ENCODE data around the gene OSBPL8. TPM values are rescaled to one million over a fixed set of nuclear protein-coding genes. Genes with fewer than 3 reads are reported as not detected.

Gene OSBPL8
- total and polyA plus RNA-seq, 2 of the 8 experiments (the other 6 are each of a cell fraction or from before 2014, with no cell fraction given) = 10.9 to 81.1 TPM

DNA sequence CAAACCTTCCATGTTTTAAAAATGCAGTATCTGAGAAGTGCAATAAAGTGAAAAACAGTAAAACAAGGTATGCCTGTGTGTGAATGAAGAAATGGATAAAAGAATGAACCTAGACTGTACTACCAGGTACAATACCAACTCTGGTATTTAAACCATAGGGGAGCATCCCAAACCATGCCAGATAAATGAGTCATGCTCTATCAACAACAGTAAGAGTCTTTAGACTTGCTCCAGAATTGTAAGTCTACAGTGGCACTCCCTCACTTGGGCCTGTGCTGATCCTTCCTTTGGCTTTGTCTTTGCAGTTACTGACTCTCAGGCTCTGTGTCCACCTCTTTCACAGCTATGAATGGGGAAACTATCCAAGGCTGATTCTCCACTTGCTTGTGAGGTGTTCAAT lies 249.5 kb downstream of the OSBPL8 start:
- Histone ChIP-seq H3K4ac (replicated peaks; ENCODE audit: insufficient read length, low read depth, low read length) (no peak overlapping the region), H3K27me3 (replicated peaks in 1 of 4; ENCODE audit: control insufficient read depth in 3 of 4, extremely low read depth in 1 of 4, insufficient read depth in 3 of 4, low read length in 3 of 4) (no peaks in the 10 kb centered on the region; a peak in 1 of 7 replicates), H3K79me1 (ENCODE audit: low read depth, low read length) (no peaks in the 10 kb centered on the region), H3K36me3 (ENCODE audit: control insufficient read depth in 2 of 4, insufficient read depth in 4 of 4, low read length in 3 of 4) (no peaks in the 10 kb centered on the region), H3K4me2 (ENCODE audit: insufficient read depth in 1 of 2, low read depth in 2 of 2, low read length in 2 of 2) (no peak overlapping the region), H2BK5ac (ENCODE audit: low read depth, low read length) (no peak overlapping the region), H4K5ac (ENCODE audit: insufficient read length, low read depth, low read length) (no peak overlapping the region), H3K4me3 (ENCODE audit: extremely low read depth in 1 of 4, insufficient read depth in 2 of 4, low read depth in 3 of 4, low read length in 4 of 4) (no peak overlapping the region), H3K14ac (ENCODE audit: insufficient read length) (no peak overlapping the region), H3K23me2 (ENCODE audit: low read depth, low read length) (no peaks in the 10 kb centered on the region; the same call in 1 of the 2 replicates), H4K8ac (ENCODE audit: extremely low read depth, insufficient read depth, low read length) (no peak overlapping the region), H2AFZ (ENCODE audit: low read length) (no peak overlapping the region), H3K9me3 (ENCODE audit: insufficient read depth in 2 of 2, low read depth in 1 of 2, low read length in 1 of 2) (no peaks in the 10 kb centered on the region), H4K91ac (replicated peaks; ENCODE audit: insufficient read length, low read length) (no peak overlapping the region), H2BK12ac (ENCODE audit: low read depth, low read length) (no peak overlapping the region), H2AK5ac (ENCODE audit: low read depth, low read length) (no peak overlapping the region), H3K4me1 (replicated peaks in 1 of 4; ENCODE audit: control insufficient read depth in 3 of 4, insufficient read depth in 4 of 4, low read length in 3 of 4) (peaks cover 0 to 2% (median 0%) of the 10 kb centered on the region in 4 experiments; a peak in 1 of 7 replicates), H2BK15ac (ENCODE audit: low read length) (no peak overlapping the region), H2BK20ac (ENCODE audit: low read length) (no peak overlapping the region), H4K20me1 (replicated peaks in 1 of 2; ENCODE audit: control insufficient read depth in 1 of 2, insufficient read depth in 2 of 2, low read length in 2 of 2) (no peaks in the 10 kb centered on the region), H3K79me2 (ENCODE audit: control insufficient read depth in 1 of 2, insufficient read depth in 2 of 2, low read length in 2 of 2) (no peaks in the 10 kb centered on the region), H3K18ac (ENCODE audit: extremely low read depth, low read length) (no peak overlapping the region), H3K27ac (ENCODE audit: low read depth, low read length) (no peak overlapping the region), H3K23ac (ENCODE audit: insufficient read length) (no peak overlapping the region), H2BK120ac (replicated peaks; ENCODE audit: low read depth, low read length) (no peak overlapping the region), H3K9ac (replicated peaks in 1 of 4; ENCODE audit: extremely low read depth in 1 of 4, low read depth in 3 of 4, low read length in 3 of 4) (no peak overlapping the region), H3K56ac (replicated peaks; ENCODE audit: insufficient read length, low read depth, low read length) (no peak overlapping the region)
- no peak for DNase-seq (ENCODE audit: low read depth in 1 of 2, low spot score in 2 of 2)
- CTCF ChIA-PET (ENCODE audit: partially characterized antibody) = no interaction called here
- POLR2A ChIA-PET (ENCODE audit: partially characterized antibody) = interaction anchor here (0.6 kb wide), 1 partner anchor 19 kb away, joined by 3 read pairs; no protein-coding TSS in a partner anchor
- no peak for FAIRE-seq
- TF ChIP-seq TBP (IDR thresholded peaks at IDR 0.05; ENCODE audit: low read depth, low read length) (no peak), HDAC2 (IDR thresholded peaks at IDR 0.05; ENCODE audit: borderline replicate concordance in 1 of 2, low read depth in 2 of 2, low read length in 2 of 2) (no peak), JUN (IDR thresholded peaks at IDR 0.05; ENCODE audit: low read depth, low read length) (no peak), BCL11A (IDR thresholded peaks at IDR 0.05; ENCODE audit: low read depth in 2 of 2, low read length in 2 of 2) (no peak), BACH1 (IDR thresholded peaks at IDR 0.05; ENCODE audit: low read length) (no peak), SP2 (IDR thresholded peaks at IDR 0.05; ENCODE audit: low read length) (no peak), RAD21 (IDR thresholded peaks at IDR 0.05 in 1 of 2, conservative IDR thresholded peaks at IDR 0.05 in 1 of 2; ENCODE audit: low read depth in 2 of 2, low read length in 2 of 2) (no peak), RXRA (IDR thresholded peaks at IDR 0.05; ENCODE audit: insufficient read depth, low read depth, low read length) (no peak), EZH2 (IDR thresholded peaks at IDR 0.05; ENCODE audit: low read depth, low read length, severe bottlenecking) (no peak), POLR2AphosphoS5 (IDR thresholded peaks at IDR 0.05; ENCODE audit: low read depth, low read length) (no peak), ZNF274 (IDR thresholded peaks at IDR 0.05; ENCODE audit: borderline replicate concordance, extremely low read depth, low read length) (no peak), SRF (IDR thresholded peaks at IDR 0.05; ENCODE audit: low read depth, low read length) (no peak)
- TF ChIP-seq, protein P1, sequence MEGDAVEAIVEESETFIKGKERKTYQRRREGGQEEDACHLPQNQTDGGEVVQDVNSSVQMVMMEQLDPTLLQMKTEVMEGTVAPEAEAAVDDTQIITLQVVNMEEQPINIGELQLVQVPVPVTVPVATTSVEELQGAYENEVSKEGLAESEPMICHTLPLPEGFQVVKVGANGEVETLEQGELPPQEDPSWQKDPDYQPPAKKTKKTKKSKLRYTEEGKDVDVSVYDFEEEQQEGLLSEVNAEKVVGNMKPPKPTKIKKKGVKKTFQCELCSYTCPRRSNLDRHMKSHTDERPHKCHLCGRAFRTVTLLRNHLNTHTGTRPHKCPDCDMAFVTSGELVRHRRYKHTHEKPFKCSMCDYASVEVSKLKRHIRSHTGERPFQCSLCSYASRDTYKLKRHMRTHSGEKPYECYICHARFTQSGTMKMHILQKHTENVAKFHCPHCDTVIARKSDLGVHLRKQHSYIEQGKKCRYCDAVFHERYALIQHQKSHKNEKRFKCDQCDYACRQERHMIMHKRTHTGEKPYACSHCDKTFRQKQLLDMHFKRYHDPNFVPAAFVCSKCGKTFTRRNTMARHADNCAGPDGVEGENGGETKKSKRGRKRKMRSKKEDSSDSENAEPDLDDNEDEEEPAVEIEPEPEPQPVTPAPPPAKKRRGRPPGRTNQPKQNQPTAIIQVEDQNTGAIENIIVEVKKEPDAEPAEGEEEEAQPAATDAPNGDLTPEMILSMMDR (IDR thresholded peaks at IDR 0.05; ENCODE audit: control extremely low read depth in 1 of 3, insufficient read depth in 1 of 3, low read depth in 1 of 3, low read length in 3 of 3) = no peak

All from H1 (cell line).